DND-41 (cell line): ENCODE data around the gene TRERF1.

ENCODE experiments used
- ATAC-seq: fragments of 200-7000 bp; cut with Tn5 transposase; 3 replicates; pipeline ENCODE4 v1.9.1; 2021; ENCODE audit warnings: low read depth; ENCODE audit not compliant: insufficient read depth
- DNase-seq: peaks from one replicate; pipeline ENCODE4 v3.0.0-alpha.2; 2020
- H2AFZ ChIP-seq: 2 replicates; pipeline ENCODE4 v1.6.0; 2012; ENCODE audit warnings: low read depth, low read length
- H3K27ac ChIP-seq: 2 replicates; pipeline ENCODE4 v1.5.1; 2012; ENCODE audit warnings: low read length, inconsistent platforms
- H3K27me3 ChIP-seq: fragments of 200-600 bp; sonication (generic); 2 replicates; pipeline ENCODE4 v1.6.0; 2012; ENCODE audit warnings: low read length, mild to moderate bottlenecking, inconsistent platforms; ENCODE audit not compliant: insufficient read depth, poor library complexity
- H3K36me3 ChIP-seq: 2 replicates; pipeline ENCODE4 v1.5.1; 2012; ENCODE audit warnings: low read length, inconsistent platforms; ENCODE audit not compliant: insufficient read depth
- H3K4me1 ChIP-seq: 2 replicates; pipeline ENCODE4 v1.5.1; 2012; ENCODE audit warnings: mild to moderate bottlenecking, low read length; ENCODE audit not compliant: insufficient read depth
- H3K4me2 ChIP-seq: 2 replicates; pipeline ENCODE4 v1.6.0; 2012; ENCODE audit warnings: mild to moderate bottlenecking, moderate library complexity, low read length, inconsistent platforms; ENCODE audit not compliant: insufficient read depth
- H3K4me3 ChIP-seq, 2 experiments: fragments of 200-600 bp in 1 of 2; shearing (Covaris generic) in 1 of 2; 2 replicates each; pipeline ENCODE4 v1.5.1; 2012 to 2016; ENCODE audit warnings: inconsistent platforms in 2 of 2, low read length in 2 of 2, mild to moderate bottlenecking in 2 of 2, low read depth in 1 of 2, moderate library complexity in 1 of 2
- H3K79me2 ChIP-seq: 2 replicates; pipeline ENCODE4 v1.6.0; 2012; ENCODE audit warnings: low read length, inconsistent platforms; ENCODE audit not compliant: insufficient read depth
- H3K9ac ChIP-seq: 2 replicates; pipeline ENCODE4 v1.6.0; 2012; ENCODE audit warnings: low read depth, mild to moderate bottlenecking, inconsistent platforms, low read length, moderate library complexity
- H3K9me3 ChIP-seq: 2 replicates; pipeline ENCODE4 v1.5.1; 2012; ENCODE audit warnings: low read length, moderate library complexity, mild to moderate bottlenecking, inconsistent platforms; ENCODE audit not compliant: insufficient read depth, severe bottlenecking
- H4K20me1 ChIP-seq: 2 replicates; pipeline ENCODE4 v1.6.0; 2012; ENCODE audit warnings: low read length; ENCODE audit not compliant: insufficient read depth
- EZH2 ChIP-seq: IDR thresholded peaks from 3 replicates; pipeline ENCODE4 v1.6.1; 2012; ENCODE audit warnings: borderline replicate concordance, low read depth, mild to moderate bottlenecking, moderate library complexity, low read length, inconsistent platforms; ENCODE audit not compliant: severe bottlenecking
- TF ChIP-seq, protein P1 (sequence below): IDR thresholded peaks from 2 replicates; pipeline ENCODE4 v1.5.1; 2012; ENCODE audit warnings: borderline replicate concordance, low read length, moderate library complexity, mild to moderate bottlenecking; ENCODE audit not compliant: poor library complexity, severe bottlenecking; ENCODE audit errors: extremely low read depth

The TRERF1 gene

DNA sequence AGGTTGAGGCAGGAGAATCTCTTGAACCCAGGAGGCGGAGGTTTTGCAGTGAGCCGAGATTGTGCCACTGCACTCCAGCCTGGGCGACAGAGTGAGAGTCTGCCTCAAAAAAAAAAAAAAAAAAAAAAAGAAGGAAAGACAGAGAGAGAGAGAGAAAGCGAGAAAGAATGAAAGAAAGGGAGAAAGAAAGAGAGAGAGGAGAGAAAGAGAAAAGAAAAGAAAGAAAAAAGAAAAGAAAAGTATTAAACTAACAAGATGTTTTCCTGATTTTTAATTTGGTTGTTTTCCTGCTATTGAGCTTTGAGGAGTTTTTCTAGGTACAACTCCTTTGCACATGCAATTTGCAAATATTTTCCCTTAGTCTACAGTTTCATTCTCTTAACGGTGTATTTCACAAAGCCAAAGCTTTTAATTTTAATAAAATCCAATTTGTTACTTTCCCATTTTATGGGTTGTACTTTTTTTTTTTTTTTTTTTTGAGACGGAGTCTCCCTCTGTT, 10.8 kb upstream of the TRERF1 start:
- Histone ChIP-seq H3K27me3 (no peaks in the 10 kb centered on the region), H4K20me1 (no peaks in the 10 kb centered on the region), H3K79me2 (no peaks in the 10 kb centered on the region), H3K4me3 (no peak overlapping the region), H2AFZ (no peak overlapping the region), H3K4me2 (no peak overlapping the region), H3K4me1 (no peaks in the 10 kb centered on the region), H3K9ac (no peak overlapping the region), H3K27ac (no peak overlapping the region), H3K9me3 (peaks cover 2% of the 10 kb centered on the region), H3K36me3 (no peaks in the 10 kb centered on the region)
- no peak for TF ChIP-seq EZH2
- TF ChIP-seq, protein P1, sequence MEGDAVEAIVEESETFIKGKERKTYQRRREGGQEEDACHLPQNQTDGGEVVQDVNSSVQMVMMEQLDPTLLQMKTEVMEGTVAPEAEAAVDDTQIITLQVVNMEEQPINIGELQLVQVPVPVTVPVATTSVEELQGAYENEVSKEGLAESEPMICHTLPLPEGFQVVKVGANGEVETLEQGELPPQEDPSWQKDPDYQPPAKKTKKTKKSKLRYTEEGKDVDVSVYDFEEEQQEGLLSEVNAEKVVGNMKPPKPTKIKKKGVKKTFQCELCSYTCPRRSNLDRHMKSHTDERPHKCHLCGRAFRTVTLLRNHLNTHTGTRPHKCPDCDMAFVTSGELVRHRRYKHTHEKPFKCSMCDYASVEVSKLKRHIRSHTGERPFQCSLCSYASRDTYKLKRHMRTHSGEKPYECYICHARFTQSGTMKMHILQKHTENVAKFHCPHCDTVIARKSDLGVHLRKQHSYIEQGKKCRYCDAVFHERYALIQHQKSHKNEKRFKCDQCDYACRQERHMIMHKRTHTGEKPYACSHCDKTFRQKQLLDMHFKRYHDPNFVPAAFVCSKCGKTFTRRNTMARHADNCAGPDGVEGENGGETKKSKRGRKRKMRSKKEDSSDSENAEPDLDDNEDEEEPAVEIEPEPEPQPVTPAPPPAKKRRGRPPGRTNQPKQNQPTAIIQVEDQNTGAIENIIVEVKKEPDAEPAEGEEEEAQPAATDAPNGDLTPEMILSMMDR: no peak
- DNase-seq (no peak), ATAC-seq (no peak)

DNA sequence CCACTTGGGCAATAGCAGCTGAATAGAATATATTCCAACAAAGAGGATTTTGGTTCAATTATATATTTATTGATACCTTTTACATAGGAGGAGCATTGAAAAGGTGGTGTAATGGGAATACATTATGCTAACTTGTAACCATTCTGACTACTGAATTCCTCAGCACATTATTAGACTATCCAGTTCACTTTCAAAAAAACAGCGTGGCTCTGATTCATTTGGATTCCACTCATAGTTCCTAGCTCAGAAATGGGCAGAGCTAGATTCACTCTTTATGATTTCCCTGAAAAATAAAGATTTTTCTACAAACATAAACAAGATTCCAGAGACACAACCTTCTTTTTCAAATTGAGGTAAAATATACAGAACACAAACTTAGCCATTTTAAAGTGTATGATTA, 9.2 kb upstream of the TRERF1 start:
- H2AFZ ChIP-seq: no peak overlapping the region
- no peaks in the 10 kb centered on the region for H4K20me1 ChIP-seq
- H3K79me2 ChIP-seq: no peaks in the 10 kb centered on the region
- DNase-seq: no peak
- no peak overlapping the region for H3K4me3 ChIP-seq
- H3K27me3 ChIP-seq: no peaks in the 10 kb centered on the region
- no peaks in the 10 kb centered on the region for H3K4me1 ChIP-seq
- H3K36me3 ChIP-seq: no peaks in the 10 kb centered on the region
- no peak overlapping the region for H3K4me2 ChIP-seq
- TF ChIP-seq EZH2: no peak
- TF ChIP-seq, protein P1: no peak
- no peak overlapping the region for H3K9ac ChIP-seq
- no peak for ATAC-seq
- no peaks in the 10 kb centered on the region for H3K9me3 ChIP-seq
- H3K27ac ChIP-seq: no peak overlapping the region

DNA sequence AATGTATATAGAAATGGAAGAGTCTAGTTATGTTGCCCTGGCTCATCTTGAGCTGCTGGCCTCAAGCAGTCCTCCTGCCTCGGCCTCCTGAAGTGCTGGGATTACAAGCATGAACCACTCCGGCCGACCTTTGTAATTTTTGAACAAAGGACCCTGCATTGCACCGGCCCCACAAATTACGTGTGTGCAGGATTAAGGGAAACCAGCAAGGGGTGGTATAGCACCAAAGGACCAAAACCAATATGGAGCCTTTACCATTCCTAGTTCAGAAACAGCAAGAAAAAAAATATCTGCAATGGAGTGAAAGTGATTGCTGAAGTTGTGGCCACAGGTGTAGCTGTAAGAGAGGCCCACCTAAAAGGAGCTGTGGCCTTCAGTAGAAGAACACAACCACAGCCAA, 8.2 kb upstream of the TRERF1 start:
- H3K9ac ChIP-seq: no peak overlapping the region
- H3K36me3 ChIP-seq: no peaks in the 10 kb centered on the region
- ATAC-seq (no peak), DNase-seq (no peak)
- no peaks in the 10 kb centered on the region for H3K4me1 ChIP-seq
- no peaks in the 10 kb centered on the region for H3K79me2 ChIP-seq
- H3K4me3 ChIP-seq: no peak overlapping the region
- no peak overlapping the region for H3K4me2 ChIP-seq
- TF ChIP-seq EZH2: no peak
- TF ChIP-seq, protein P1: no peak
- H4K20me1 ChIP-seq: no peaks in the 10 kb centered on the region
- H3K9me3 ChIP-seq: no peaks in the 10 kb centered on the region
- H3K27me3 ChIP-seq: no peaks in the 10 kb centered on the region
- H3K27ac ChIP-seq: no peak overlapping the region
- H2AFZ ChIP-seq: no peak overlapping the region

- no peak overlapping the region for H2AFZ ChIP-seq
- TF ChIP-seq, protein P1: no peak
- TF ChIP-seq EZH2: no peak
- H3K79me2 ChIP-seq: peaks cover 11% of the 10 kb centered on the region
- no peaks in the 10 kb centered on the region for H3K9me3 ChIP-seq
- H3K4me1 ChIP-seq: peaks cover 28% of the 10 kb centered on the region
- peaks cover 7% of the 10 kb centered on the region for H4K20me1 ChIP-seq
- H3K4me2 ChIP-seq: no peak overlapping the region
- no peak overlapping the region for H3K27ac ChIP-seq
- ATAC-seq (no peak), DNase-seq (no peak)
- H3K4me3 ChIP-seq: no peak overlapping the region
- H3K36me3 ChIP-seq: no peaks in the 10 kb centered on the region
- H3K9ac ChIP-seq: no peak overlapping the region
- peaks cover 5% of the 10 kb centered on the region for H3K27me3 ChIP-seq
These were observed 2.7 kb upstream of the TRERF1 start for GRCh38 chr6:42454428-42454791.
